OCI-M2 (cell line): ENCODE data around the gene RCBTB2.

Experiments
- DNase-seq: peaks from one replicate; lab custom pipeline; 2025; ENCODE audit not compliant: unreplicated experiment; lab: John Stamatoyannopoulos, UW

The RCBTB2 gene

GRCh38 chr13:48496271-48497161, 36.4 kb downstream of the RCBTB2 start:
- DNase-seq, result no peak

GRCh38 chr13:48494874-48495273, 38.0 kb downstream of the RCBTB2 start:
- DNase-seq, result no peak

- no peak for DNase-seq
These were observed 39.0 kb downstream of the RCBTB2 start for GRCh38 chr13:48493851-48494250.

- DNase-seq, result no peak
These were observed 39.7 kb downstream of the RCBTB2 start for GRCh38 chr13:48493066-48493765.

GRCh38 chr13:48492470-48493065, 40.3 kb downstream of the RCBTB2 start:
- no peak for DNase-seq

GRCh38 chr13:48492096-48492440, 40.8 kb downstream of the RCBTB2 start:
- DNase-seq, result no peak

GRCh38 chr13:48491423-48492095, 41.3 kb downstream of the RCBTB2 start:
- no peak for DNase-seq

GRCh38 chr13:48490241-48490640, 42.6 kb downstream of the RCBTB2 start:
- no peak for DNase-seq

GRCh38 chr13:48489666-48490065, 43.2 kb downstream of the RCBTB2 start:
- DNase-seq, result no peak

- DNase-seq, result no peak
These were observed 43.9 kb downstream of the RCBTB2 start for GRCh38 chr13:48488995-48489394.

GRCh38 chr13:48487968-48488367, 44.9 kb downstream of the RCBTB2 start:
- DNase-seq, result no peak

GRCh38 chr13:48486836-48487235, 46.0 kb downstream of the RCBTB2 start:
- DNase-seq, result no peak

GRCh38 chr13:48486362-48486761, 46.5 kb downstream of the RCBTB2 start:
- no peak for DNase-seq

- DNase-seq, result no peak
These were observed 47.4 kb downstream of the RCBTB2 start for GRCh38 chr13:48485432-48485831.

GRCh38 chr13:48483575-48483974, 49.3 kb downstream of the RCBTB2 start:
- DNase-seq, result no peak

GRCh38 chr13:48478391-48478790, 54.5 kb downstream of the RCBTB2 start:
- no peak for DNase-seq

- DNase-seq, result no peak
These were observed 55.6 kb downstream of the RCBTB2 start for GRCh38 chr13:48477191-48477855.

- DNase-seq, result no peak
These were observed 56.2 kb downstream of the RCBTB2 start for GRCh38 chr13:48476686-48477085.

- no peak for DNase-seq
These were observed 56.7 kb downstream of the RCBTB2 start for GRCh38 chr13:48476215-48476614.

GRCh38 chr13:48475230-48475629, 57.6 kb downstream of the RCBTB2 start:
- DNase-seq, result no peak
